ENCODE results near the gene CFAP54. TPM values are rescaled to one million over a fixed set of nuclear protein-coding genes. Genes with fewer than 3 reads are reported as not detected.
A peak's percentile ranks its signal among the peaks of the same experiment; 100 is the strongest.

CFAP54 gene
- polyA plus RNA-seq, 1 donor from 2014 or later, result 1.1 TPM

- Histone ChIP-seq H3K27me3 (ENCODE audit: insufficient read depth, low read depth, low read length) (no peaks in the 10 kb centered on the region), H3K9me2 (ENCODE audit: insufficient read depth, low read length) (no peaks in the 10 kb centered on the region), H3K36me3 (ENCODE audit: insufficient read depth, low read length) (no peaks in the 10 kb centered on the region), H4K20me1 (ENCODE audit: insufficient read depth) (no peaks in the 10 kb centered on the region), H3K27ac (ENCODE audit: low read length) (no peak overlapping the region), H3F3A (ENCODE audit: insufficient read depth, low read length, poor library complexity, severe bottlenecking) (no peaks in the 10 kb centered on the region), H3K4me3 (ENCODE audit: low read length) (no peak overlapping the region), H2AFZ (ENCODE audit: low read depth, low read length) (no peak overlapping the region), H3K4me2 (ENCODE audit: low read length) (no peak overlapping the region), H3K9me3 (ENCODE audit: low read length) (no peaks in the 10 kb centered on the region), H3K9ac (ENCODE audit: low read length) (no peak overlapping the region), H3K79me2 (replicated peaks; ENCODE audit: insufficient read depth, low read length) (no peaks in the 10 kb centered on the region)
- TF ChIP-seq RAD21 (conservative IDR thresholded peaks at IDR 0.05) (no peak), TAF1 (IDR thresholded peaks at IDR 0.05; ENCODE audit: low read depth) (no peak), POLR2AphosphoS5 (IDR thresholded peaks at IDR 0.05) (no peak), SMC3 (conservative IDR thresholded peaks at IDR 0.05; ENCODE audit: poor library complexity) (no peak), EP300 (conservative IDR thresholded peaks at IDR 0.05; ENCODE audit: poor library complexity, severe bottlenecking) (no peak), CTCF (IDR thresholded peaks at IDR 0.05; ENCODE audit: poor library complexity, severe bottlenecking) (no peak), MXI1 (conservative IDR thresholded peaks at IDR 0.05; ENCODE audit: poor library complexity, severe bottlenecking) (no peak)
Observed at GRCh38 chr12:96828169-96828789, 338.9 kb downstream of the CFAP54 start.

- H3K9me3 ChIP-seq (ENCODE audit: low read length), result no peaks in the 10 kb centered on the region
Observed at GRCh38 chr12:96829354-96829753, 340.0 kb downstream of the CFAP54 start.

More at GRCh38 chr12:96829354-96829753, 340.0 kb downstream of the CFAP54 start:
- TF ChIP-seq TAF1 (IDR thresholded peaks at IDR 0.05; ENCODE audit: low read depth), result no peak
- TF ChIP-seq CTCF (IDR thresholded peaks at IDR 0.05; ENCODE audit: poor library complexity, severe bottlenecking), result no peak
- peak; percentile 94 for TF ChIP-seq EP300 (conservative IDR thresholded peaks at IDR 0.05; ENCODE audit: poor library complexity, severe bottlenecking)
- no peak for TF ChIP-seq EZH2 (IDR thresholded peaks at IDR 0.05; ENCODE audit: borderline replicate concordance, insufficient read depth, low read length, poor library complexity, severe bottlenecking)
- no peak for TF ChIP-seq MXI1 (conservative IDR thresholded peaks at IDR 0.05; ENCODE audit: poor library complexity, severe bottlenecking)
- peak; percentile 87 for TF ChIP-seq POLR2AphosphoS5 (IDR thresholded peaks at IDR 0.05)
- no peak overlapping the region for H2AFZ ChIP-seq (ENCODE audit: low read depth, low read length)
- no peak overlapping the region for H3K27ac ChIP-seq (ENCODE audit: low read length)
- no peaks in the 10 kb centered on the region for H3K79me2 ChIP-seq (replicated peaks; ENCODE audit: insufficient read depth, low read length)
- no peaks in the 10 kb centered on the region for H3K36me3 ChIP-seq (ENCODE audit: insufficient read depth, low read length)
- H3K9ac ChIP-seq (ENCODE audit: low read length), result no peak overlapping the region
- H3K4me3 ChIP-seq (ENCODE audit: low read length), result no peak overlapping the region
- H3F3A ChIP-seq (ENCODE audit: insufficient read depth, low read length, poor library complexity, severe bottlenecking), result no peaks in the 10 kb centered on the region
- H3K4me2 ChIP-seq (ENCODE audit: low read length), result no peak overlapping the region
- no peaks in the 10 kb centered on the region for H3K27me3 ChIP-seq (ENCODE audit: insufficient read depth, low read depth, low read length)
- H4K20me1 ChIP-seq (ENCODE audit: insufficient read depth), result no peaks in the 10 kb centered on the region
- H3K9me2 ChIP-seq (ENCODE audit: insufficient read depth, low read length), result no peaks in the 10 kb centered on the region

All from neural cell (in vitro differentiated cells).